OCI-M2 (cell line): ENCODE data around the gene SKAP1.

Experiments used
- DNase-seq: peaks from one replicate; lab custom pipeline; 2025; ENCODE audit not compliant: unreplicated experiment; lab: John Stamatoyannopoulos, UW

The SKAP1 gene

DNA sequence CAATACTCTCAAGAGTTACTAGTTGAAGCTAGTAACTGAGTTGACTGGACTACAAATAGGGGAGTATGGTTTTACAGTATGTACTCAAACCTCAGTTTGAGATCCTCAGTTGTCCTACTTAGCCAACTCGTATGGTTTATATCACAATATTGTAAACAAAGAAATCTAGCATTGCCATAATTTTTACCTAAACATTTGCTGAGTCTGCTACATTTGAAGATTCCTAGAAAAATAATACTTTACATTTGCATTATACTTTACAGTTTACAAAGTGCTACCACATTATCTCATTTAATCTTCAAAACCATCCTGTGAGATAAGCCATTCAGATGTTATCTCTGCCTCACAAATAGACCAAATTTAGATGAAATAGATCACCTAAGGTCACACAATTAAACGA is 345.1 kb downstream of the SKAP1 start:
- DNase-seq, result no peak
